Panc1 (cell line): ENCODE results near the gene NEU1. TPM values are rescaled to one million over a fixed set of nuclear protein-coding genes. Genes with fewer than 3 reads are reported as not detected.
A peak's percentile ranks its signal among the peaks of the same experiment; 100 is the strongest.
"Not testable (repeated sequence)": the region's sequence is repeated elsewhere in the genome, so short reads cannot be mapped to it uniquely, and the experiment has no call there.

ENCODE experiments used
- ATAC-seq: fragments of 200-7000 bp; cut with Tn5 transposase; 2 replicates; pipeline ENCODE4 v1.9.1; 2020; ENCODE audit warnings: mild to moderate bottlenecking, moderate library complexity
- BruUV-seq: library from RNA; stranded (reverse); fragments of 400-500 nt; replicated peaks from 2 replicates; lab custom pipeline; 2021; lab: Mats Ljungman, UMichigan
- CTCF ChIA-PET: fragments of 300-600 bp; sonication (Branson Sonifier 250); formaldehyde crosslinking; loops from one replicate; lab custom pipeline; 2022; ENCODE audit warnings: antibody characterized with exemption; lab: Charles Lee
- POLR2A ChIA-PET: fragments of 300-600 bp; sonication (Branson Sonifier 250); formaldehyde crosslinking; loops from one replicate; lab custom pipeline; 2022; ENCODE audit warnings: antibody characterized with exemption; lab: Charles Lee
- DNase-seq: peaks from one replicate; pipeline ENCODE4 v3.0.0-alpha.2; 2010; ENCODE audit warnings: low read depth, low spot score
- H3K27ac ChIP-seq: 2 replicates; pipeline ENCODE4 v1.5.1; 2011; ENCODE audit warnings: mild to moderate bottlenecking, low read length, inconsistent platforms
- H3K27me3 ChIP-seq: fragments of 200-500 bp; sonication (Bioruptor generic); 2 replicates; pipeline ENCODE4 v1.6.0; 2014; ENCODE audit warnings: low read length, inconsistent platforms; ENCODE audit not compliant: control insufficient read depth, insufficient read depth
- H3K36me3 ChIP-seq: fragments of 200-500 bp; sonication (Bioruptor generic); 2 replicates; pipeline ENCODE4 v1.5.1; 2014; ENCODE audit warnings: inconsistent platforms, mild to moderate bottlenecking, low read length, moderate library complexity; ENCODE audit not compliant: control insufficient read depth, insufficient read depth
- H3K4me1 ChIP-seq: 2 replicates; pipeline ENCODE4 v1.5.1; 2011; ENCODE audit warnings: inconsistent platforms, mild to moderate bottlenecking, low read length, moderate library complexity; ENCODE audit not compliant: control insufficient read depth, insufficient read depth
- H3K4me3 ChIP-seq, 2 experiments: 2 replicates each; pipeline ENCODE4 v1.5.1; 2011 to 2012; ENCODE audit warnings: low read depth in 2 of 2, low read length in 2 of 2, mild to moderate bottlenecking in 2 of 2, inconsistent platforms in 1 of 2, moderate library complexity in 1 of 2
- H3K9me3 ChIP-seq: fragments of 200-500 bp; sonication (Bioruptor generic); 2 replicates; pipeline ENCODE4 v1.5.1; 2014; ENCODE audit warnings: low read depth, mild to moderate bottlenecking, inconsistent platforms, low read length, moderate library complexity; ENCODE audit not compliant: control insufficient read depth, insufficient read depth
- POLR2AphosphoS5 ChIP-seq: IDR thresholded peaks from 2 replicates; pipeline ENCODE4 v1.6.1; 2012; ENCODE audit warnings: mild to moderate bottlenecking, low read depth, low read length, moderate library complexity
- SIN3A ChIP-seq: IDR thresholded peaks from 2 replicates; pipeline ENCODE4 v1.6.1; 2012; ENCODE audit warnings: low read depth, mild to moderate bottlenecking, low read length, moderate library complexity, borderline replicate concordance; ENCODE audit not compliant: insufficient read depth
- TCF7L2 ChIP-seq: IDR thresholded peaks from 2 replicates; pipeline ENCODE4 v1.6.1; 2011; ENCODE audit warnings: mild to moderate bottlenecking, low read depth, low read length, inconsistent platforms
- in situ Hi-C: cut with HindIII; loops from 2 replicates; pipeline ENCODE4 v1.10.0; 2016; ENCODE audit warnings: low sequenced_read_pairs, low pct_unique_long_range_greater_than_20kb
- intact Hi-C: fragments of 100-400 bp; cut with micrococcal nuclease; formaldehyde crosslinking; loops from one replicate; pipeline ENCODE4 v1.10.0; 2022; ENCODE audit not compliant: unreplicated experiment
- total RNA-seq: library from RNA; stranded (reverse); gene quantifications from one replicate; pipeline ENCODE4 v1.2.1, GENCODE V29; 2021; ENCODE audit not compliant: unreplicated experiment
- TF ChIP-seq, protein P1 (sequence below): fragments of 450-650 bp; IDR thresholded peaks from 2 replicates; pipeline ENCODE4 v1.5.1; 2017; ENCODE audit warnings: mild to moderate bottlenecking
- TF ChIP-seq, protein P2 (sequence below), 2 experiments: IDR thresholded peaks; 2 replicates each; pipeline ENCODE4 v1.6.1; 2011 to 2012; ENCODE audit warnings: low read depth in 2 of 2, control low read depth in 1 of 2, low read length in 1 of 2, mild to moderate bottlenecking in 1 of 2, moderate library complexity in 1 of 2; ENCODE audit not compliant: insufficient read depth in 1 of 2

The NEU1 gene
- total RNA-seq, 1 experiment from 2014 or later, result 111 TPM

DNA sequence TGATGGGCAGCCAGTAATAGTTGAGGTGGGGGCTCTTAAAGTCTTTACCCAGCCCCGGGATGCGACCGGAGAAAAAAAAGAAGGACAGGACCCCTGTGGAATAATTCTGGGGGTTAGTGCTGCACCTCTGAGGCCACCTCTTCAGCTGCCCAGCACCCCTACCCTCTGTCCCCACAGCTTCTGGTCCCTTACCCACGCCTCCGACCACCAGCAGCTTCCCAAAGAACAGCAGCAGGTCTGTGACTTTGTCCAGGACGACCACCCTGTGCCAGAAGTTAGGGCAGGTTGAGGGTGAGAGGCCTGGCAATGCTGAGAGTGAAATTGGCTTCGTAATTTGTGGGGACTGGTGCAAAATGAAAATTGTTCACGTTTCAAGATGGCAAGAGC, 2.2 kb upstream of the NEU1 start:
- Histone ChIP-seq H3K9me3 (no peaks in the 10 kb centered on the region), H3K4me1 (peaks cover 33% of the 10 kb centered on the region), H3K27me3 (no peaks in the 10 kb centered on the region), H3K27ac (peak overlapping the region; percentile 70), H3K36me3 (no peaks in the 10 kb centered on the region; the same call in 1 of the 2 replicates), H3K4me3 (no peak overlapping the region)
- TF ChIP-seq SIN3A, result no peak
- TF ChIP-seq, protein P1, sequence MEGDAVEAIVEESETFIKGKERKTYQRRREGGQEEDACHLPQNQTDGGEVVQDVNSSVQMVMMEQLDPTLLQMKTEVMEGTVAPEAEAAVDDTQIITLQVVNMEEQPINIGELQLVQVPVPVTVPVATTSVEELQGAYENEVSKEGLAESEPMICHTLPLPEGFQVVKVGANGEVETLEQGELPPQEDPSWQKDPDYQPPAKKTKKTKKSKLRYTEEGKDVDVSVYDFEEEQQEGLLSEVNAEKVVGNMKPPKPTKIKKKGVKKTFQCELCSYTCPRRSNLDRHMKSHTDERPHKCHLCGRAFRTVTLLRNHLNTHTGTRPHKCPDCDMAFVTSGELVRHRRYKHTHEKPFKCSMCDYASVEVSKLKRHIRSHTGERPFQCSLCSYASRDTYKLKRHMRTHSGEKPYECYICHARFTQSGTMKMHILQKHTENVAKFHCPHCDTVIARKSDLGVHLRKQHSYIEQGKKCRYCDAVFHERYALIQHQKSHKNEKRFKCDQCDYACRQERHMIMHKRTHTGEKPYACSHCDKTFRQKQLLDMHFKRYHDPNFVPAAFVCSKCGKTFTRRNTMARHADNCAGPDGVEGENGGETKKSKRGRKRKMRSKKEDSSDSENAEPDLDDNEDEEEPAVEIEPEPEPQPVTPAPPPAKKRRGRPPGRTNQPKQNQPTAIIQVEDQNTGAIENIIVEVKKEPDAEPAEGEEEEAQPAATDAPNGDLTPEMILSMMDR, result no peak
- TF ChIP-seq, protein P2, sequence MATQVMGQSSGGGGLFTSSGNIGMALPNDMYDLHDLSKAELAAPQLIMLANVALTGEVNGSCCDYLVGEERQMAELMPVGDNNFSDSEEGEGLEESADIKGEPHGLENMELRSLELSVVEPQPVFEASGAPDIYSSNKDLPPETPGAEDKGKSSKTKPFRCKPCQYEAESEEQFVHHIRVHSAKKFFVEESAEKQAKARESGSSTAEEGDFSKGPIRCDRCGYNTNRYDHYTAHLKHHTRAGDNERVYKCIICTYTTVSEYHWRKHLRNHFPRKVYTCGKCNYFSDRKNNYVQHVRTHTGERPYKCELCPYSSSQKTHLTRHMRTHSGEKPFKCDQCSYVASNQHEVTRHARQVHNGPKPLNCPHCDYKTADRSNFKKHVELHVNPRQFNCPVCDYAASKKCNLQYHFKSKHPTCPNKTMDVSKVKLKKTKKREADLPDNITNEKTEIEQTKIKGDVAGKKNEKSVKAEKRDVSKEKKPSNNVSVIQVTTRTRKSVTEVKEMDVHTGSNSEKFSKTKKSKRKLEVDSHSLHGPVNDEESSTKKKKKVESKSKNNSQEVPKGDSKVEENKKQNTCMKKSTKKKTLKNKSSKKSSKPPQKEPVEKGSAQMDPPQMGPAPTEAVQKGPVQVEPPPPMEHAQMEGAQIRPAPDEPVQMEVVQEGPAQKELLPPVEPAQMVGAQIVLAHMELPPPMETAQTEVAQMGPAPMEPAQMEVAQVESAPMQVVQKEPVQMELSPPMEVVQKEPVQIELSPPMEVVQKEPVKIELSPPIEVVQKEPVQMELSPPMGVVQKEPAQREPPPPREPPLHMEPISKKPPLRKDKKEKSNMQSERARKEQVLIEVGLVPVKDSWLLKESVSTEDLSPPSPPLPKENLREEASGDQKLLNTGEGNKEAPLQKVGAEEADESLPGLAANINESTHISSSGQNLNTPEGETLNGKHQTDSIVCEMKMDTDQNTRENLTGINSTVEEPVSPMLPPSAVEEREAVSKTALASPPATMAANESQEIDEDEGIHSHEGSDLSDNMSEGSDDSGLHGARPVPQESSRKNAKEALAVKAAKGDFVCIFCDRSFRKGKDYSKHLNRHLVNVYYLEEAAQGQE (IDR thresholded peaks at IDR 0.05; ENCODE audit: insufficient read depth in 1 of 2, low read depth in 2 of 2, low read length in 1 of 2), result no peak
- TF ChIP-seq TCF7L2, result no peak
- no peak for TF ChIP-seq POLR2AphosphoS5
- in situ Hi-C loops, result no loop called here
- BruUV-seq, result no TSS peak
- no peak for ATAC-seq
- no peak for DNase-seq
- ChIA-PET CTCF (no interaction called here), POLR2A (no interaction called here)
- intact Hi-C loops, result no loop called here

DNA sequence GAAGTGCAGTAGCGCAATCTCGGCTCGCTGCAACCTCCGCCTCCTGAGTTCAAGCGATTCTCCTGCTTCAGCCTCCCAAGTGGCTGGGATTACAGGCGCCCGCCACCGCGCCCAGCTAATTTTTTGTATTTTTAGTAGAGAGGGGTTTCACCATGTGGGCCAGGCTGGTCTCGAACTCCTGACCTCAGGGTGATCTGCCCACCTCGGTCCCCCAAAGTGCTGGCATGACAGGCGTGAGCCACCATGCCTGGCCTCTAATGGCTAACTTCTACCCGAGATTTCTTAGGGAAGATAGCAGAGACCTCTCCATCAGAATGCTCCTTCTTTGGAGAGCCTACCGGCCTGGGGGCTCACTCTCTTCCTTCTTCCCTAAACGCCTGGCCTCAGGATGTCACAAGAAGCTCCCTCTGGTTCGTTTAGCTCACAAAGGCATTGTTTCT, 1.5 kb upstream of the NEU1 start:
- POLR2A ChIA-PET, result interaction anchor here (0.6 kb wide), 1 partner anchor 73 kb away, joined by 10 read pairs; no protein-coding TSS in a partner anchor
- in situ Hi-C loops, ATAC-seq, CTCF ChIA-PET, H3K9me3 ChIP-seq, H3K27me3 ChIP-seq, intact Hi-C loops, BruUV-seq, H3K36me3 ChIP-seq, DNase-seq: not testable (repeated sequence)
- peak overlapping the region; percentile 50 to 89 for H3K4me3 ChIP-seq
- peaks cover 31% of the 10 kb centered on the region for H3K4me1 ChIP-seq
- peak overlapping the region; percentile 70 for H3K27ac ChIP-seq

DNA sequence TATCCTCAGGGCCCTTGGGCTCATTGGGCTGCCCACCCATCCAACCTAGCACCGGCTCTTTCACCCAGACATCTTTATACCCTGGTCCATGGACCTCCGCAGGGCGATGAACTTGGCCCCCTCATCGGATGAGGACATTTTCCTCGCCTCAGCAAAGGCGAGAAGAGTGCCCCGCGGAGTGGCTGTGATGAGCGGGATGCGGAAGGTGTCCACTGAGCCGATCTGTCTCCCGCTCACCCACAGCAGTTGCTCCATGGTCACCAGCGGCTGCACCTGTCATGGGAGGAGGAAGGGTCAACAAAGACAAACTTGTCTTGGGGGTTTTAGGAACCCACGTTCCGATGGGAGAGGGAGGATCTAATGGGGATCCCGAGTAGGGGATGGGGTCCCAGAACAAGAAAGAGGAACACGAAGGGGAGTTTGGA, 690 bp downstream of the NEU1 start:
- TF ChIP-seq SIN3A (no peak), TCF7L2 (no peak)
- TF ChIP-seq, protein P2 (IDR thresholded peaks at IDR 0.05; ENCODE audit: insufficient read depth in 1 of 2, low read depth in 2 of 2, low read length in 1 of 2), result no peak
- TF ChIP-seq, protein P1, result no peak
- ATAC-seq (no peak), DNase-seq (no peak)
- in situ Hi-C loops (no loop called here), intact Hi-C loops (no loop called here)
- Histone ChIP-seq H3K9me3 (no peaks in the 10 kb centered on the region), H3K27me3 (no peaks in the 10 kb centered on the region), H3K36me3 (no peaks in the 10 kb centered on the region; the same call in 1 of the 2 replicates), H3K27ac (peak overlapping the region; percentile 82), H3K4me3 (peak overlapping the region; percentile 62 to 65), H3K4me1 (peaks cover 26% of the 10 kb centered on the region)
- POLR2A ChIA-PET, result no interaction called here
- CTCF ChIA-PET, result no interaction called here
- no TSS peak for BruUV-seq
